GM15510 (cell line): Measurements from ENCODE around the gene GULP1.

Source experiments
- POLR2A ChIP-seq: IDR thresholded peaks from 3 replicates; pipeline ENCODE4 v1.6.1; 2011; ENCODE audit warnings: borderline replicate concordance; ENCODE audit not compliant: insufficient read length; ENCODE audit errors: extremely low read depth

The GULP1 gene

GRCh38 chr2:188441288-188441947 is 149.7 kb downstream of the GULP1 start:
- no peak for TF ChIP-seq POLR2A

- no peak for TF ChIP-seq POLR2A
Measured at GRCh38 chr2:188443207-188443606, 151.5 kb downstream of the GULP1 start.

GRCh38 chr2:188444106-188444835 is 152.6 kb downstream of the GULP1 start:
- no peak for TF ChIP-seq POLR2A

- TF ChIP-seq POLR2A: no peak
Measured at GRCh38 chr2:188449561-188449960, 157.9 kb downstream of the GULP1 start.

- no peak for TF ChIP-seq POLR2A
Measured at GRCh38 chr2:188449971-188450370, 158.3 kb downstream of the GULP1 start.

- TF ChIP-seq POLR2A: no peak
Measured at GRCh38 chr2:188450732-188451483, 159.2 kb downstream of the GULP1 start.

GRCh38 chr2:188452084-188452483 is 160.4 kb downstream of the GULP1 start:
- no peak for TF ChIP-seq POLR2A

GRCh38 chr2:188456114-188456909 is 164.6 kb downstream of the GULP1 start:
- no peak for TF ChIP-seq POLR2A

- TF ChIP-seq POLR2A: no peak
Measured at GRCh38 chr2:188459061-188459460, 167.4 kb downstream of the GULP1 start.

GRCh38 chr2:188466761-188467160 is 175.1 kb downstream of the GULP1 start:
- TF ChIP-seq POLR2A: no peak

GRCh38 chr2:188471166-188471565 is 179.5 kb downstream of the GULP1 start:
- no peak for TF ChIP-seq POLR2A

GRCh38 chr2:188473306-188473705 is 181.6 kb downstream of the GULP1 start:
- TF ChIP-seq POLR2A: no peak

- TF ChIP-seq POLR2A: no peak
Measured at GRCh38 chr2:188474316-188474715, 182.6 kb downstream of the GULP1 start.

- no peak for TF ChIP-seq POLR2A
Measured at GRCh38 chr2:188475945-188476344, 184.3 kb downstream of the GULP1 start.
